Esophagus muscularis mucosa (tissue), 4 donors: ENCODE results near the gene NQO2. TPM values are rescaled to one million over a fixed set of nuclear protein-coding genes. Genes with fewer than 3 reads are reported as not detected.

ENCODE experiments used
- DNase-seq: peaks from one replicate; pipeline ENCODE4 v3.0.0-alpha.2; 2017; ENCODE audit errors: extremely low spot score
- H3K27ac ChIP-seq, 4 donors: fragments of 200-600 bp; sonication (generic); replicated peaks in 1 of 4; 1 replicate in 3 of 4; 2 replicates in 1 of 4; pipeline ENCODE4 v1.5.1; 2016 to 2019; ENCODE audit warnings: mild to moderate bottlenecking in 1 of 4
- H3K27me3 ChIP-seq, 4 donors: fragments of 200-600 bp; sonication (generic); one replicate each; pipeline versions ENCODE4 v1.5.1 to v1.6.0; 2016 to 2019
- H3K36me3 ChIP-seq, 4 donors: fragments of 200-600 bp; sonication (generic); one replicate each; pipeline ENCODE4 v1.5.1; 2016 to 2019
- H3K4me1 ChIP-seq, 4 donors: fragments of 200-600 bp; sonication (generic); one replicate each; pipeline ENCODE4 v1.5.1; 2016 to 2019
- H3K4me3 ChIP-seq, 4 donors: fragments of 200-600 bp; sonication (generic); 1 replicate in 2 of 4; 2 replicates in 2 of 4; pipeline ENCODE4 v1.5.1; 2016 to 2019; ENCODE audit warnings: mild to moderate bottlenecking in 4 of 4, moderate library complexity in 1 of 4
- H3K9me3 ChIP-seq, 4 donors: fragments of 200-600 bp; sonication (generic); 1 replicate in 3 of 4; 2 replicates in 1 of 4; pipeline ENCODE4 v1.5.1; 2016 to 2019
- EP300 ChIP-seq: sonication (generic); formaldehyde crosslinking; IDR thresholded peaks from one replicate; pipeline ENCODE4 v1.6.1; 2017; ENCODE audit warnings: antibody characterized with exemption
- POLR2A ChIP-seq: fragments of 450-650 bp; IDR thresholded peaks from one replicate; pipeline ENCODE4 v1.6.1; 2017; ENCODE audit warnings: antibody characterized with exemption, moderate library complexity, mild to moderate bottlenecking, low read depth
- POLR2AphosphoS5 ChIP-seq, 2 donors: sonication (generic); formaldehyde crosslinking; IDR thresholded peaks; one replicate each; pipeline ENCODE4 v1.6.1; 2017; ENCODE audit warnings: antibody characterized with exemption in 2 of 2
- WGBS: methylation state at CpG from one replicate; pipeline ENCODE4 v1.1.5; 2018; 5-methylcytosine and 5-hydroxymethylcytosine counted together
- intact Hi-C: fragments of 100-400 bp; cut with DNase I; formaldehyde crosslinking; loops from one replicate; pipeline ENCODE4 v1.15.1; 2023
- total RNA-seq, 4 donors: library from RNA; depleted of rRNA; stranded (reverse); fragments of >200 nt; gene quantifications; one replicate each; pipeline versions ENCODE4 v1.1.0 to v1.2.1, GENCODE V29; 2016
- TF ChIP-seq, protein P1 (sequence below), 3 experiments: fragments of 200-600 bp in 2 of 3; fragments of 450-650 bp in 1 of 3; sonication (generic) in 2 of 3; IDR thresholded peaks; one replicate each; pipeline ENCODE4 v1.5.1; 2017 to 2019; ENCODE audit warnings: antibody characterized with exemption in 3 of 3, mild to moderate bottlenecking in 2 of 3, moderate library complexity in 1 of 3

NQO2 gene
- total RNA-seq, 4 donors from 2014 or later, result 22.9 to 31.3 (median 27.2) TPM

DNA sequence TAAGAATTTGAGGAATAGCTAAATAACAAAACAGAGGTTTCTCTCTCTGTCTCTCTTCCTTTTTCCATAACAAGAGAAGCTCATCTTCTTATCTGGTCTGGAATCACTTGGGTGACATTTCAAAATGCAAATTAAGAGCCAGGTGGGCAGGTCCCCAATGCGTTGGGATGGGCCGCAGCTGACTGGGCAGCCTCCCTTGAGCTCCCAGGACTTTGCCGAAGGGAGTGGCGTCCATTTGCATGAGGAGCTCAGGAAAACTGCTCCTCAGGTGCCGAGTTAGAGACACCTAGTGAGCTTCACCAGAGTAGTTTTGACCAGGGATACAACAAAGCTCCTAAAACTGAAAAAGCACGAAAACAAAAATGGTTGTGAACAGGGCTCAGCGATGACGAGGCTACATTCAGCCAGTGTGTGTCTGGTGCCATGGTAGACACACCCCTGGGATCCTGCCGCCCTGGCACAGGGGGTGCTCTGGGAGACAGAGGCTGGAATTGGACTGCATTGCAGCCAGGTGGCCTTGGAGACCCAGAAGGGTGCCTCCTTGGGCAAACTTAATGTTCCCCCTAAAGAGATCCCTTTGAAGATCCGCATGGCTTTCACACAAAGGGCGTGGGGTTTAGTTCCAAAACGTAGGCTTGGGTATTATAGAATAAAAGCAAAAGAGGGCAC, 14.8 kb upstream of the NQO2 start:
- Histone ChIP-seq H3K9me3 (no peaks in the 10 kb centered on the region), H3K27me3 (no peaks in the 10 kb centered on the region), H3K4me1 (peaks cover 36 to 54% (median 47%) of the 10 kb centered on the region in 4 donors), H3K27ac (no peak overlapping the region), H3K36me3 (no peaks in the 10 kb centered on the region), H3K4me3 (no peak overlapping the region)
- intact Hi-C loops, result loop anchor here (5.0 kb wide), 1 partner anchor 143 kb away; the partner anchor contains the start of gene SERPINB1
- TF ChIP-seq, protein P1, sequence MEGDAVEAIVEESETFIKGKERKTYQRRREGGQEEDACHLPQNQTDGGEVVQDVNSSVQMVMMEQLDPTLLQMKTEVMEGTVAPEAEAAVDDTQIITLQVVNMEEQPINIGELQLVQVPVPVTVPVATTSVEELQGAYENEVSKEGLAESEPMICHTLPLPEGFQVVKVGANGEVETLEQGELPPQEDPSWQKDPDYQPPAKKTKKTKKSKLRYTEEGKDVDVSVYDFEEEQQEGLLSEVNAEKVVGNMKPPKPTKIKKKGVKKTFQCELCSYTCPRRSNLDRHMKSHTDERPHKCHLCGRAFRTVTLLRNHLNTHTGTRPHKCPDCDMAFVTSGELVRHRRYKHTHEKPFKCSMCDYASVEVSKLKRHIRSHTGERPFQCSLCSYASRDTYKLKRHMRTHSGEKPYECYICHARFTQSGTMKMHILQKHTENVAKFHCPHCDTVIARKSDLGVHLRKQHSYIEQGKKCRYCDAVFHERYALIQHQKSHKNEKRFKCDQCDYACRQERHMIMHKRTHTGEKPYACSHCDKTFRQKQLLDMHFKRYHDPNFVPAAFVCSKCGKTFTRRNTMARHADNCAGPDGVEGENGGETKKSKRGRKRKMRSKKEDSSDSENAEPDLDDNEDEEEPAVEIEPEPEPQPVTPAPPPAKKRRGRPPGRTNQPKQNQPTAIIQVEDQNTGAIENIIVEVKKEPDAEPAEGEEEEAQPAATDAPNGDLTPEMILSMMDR (IDR thresholded peaks at IDR 0.05), result no peak
- TF ChIP-seq POLR2AphosphoS5 (IDR thresholded peaks at IDR 0.05) (no peak), EP300 (no peak), POLR2A (no peak)
- no peak for DNase-seq
- 94% methylated on average over 12 of the region's 12 CpGs for WGBS

GRCh38 chr6:2986722-2987221, 12.9 kb upstream of the NQO2 start:
- no peak for DNase-seq
- peaks cover 32 to 55% (median 41%) of the 10 kb centered on the region in 4 donors for H3K4me1 ChIP-seq

DNA sequence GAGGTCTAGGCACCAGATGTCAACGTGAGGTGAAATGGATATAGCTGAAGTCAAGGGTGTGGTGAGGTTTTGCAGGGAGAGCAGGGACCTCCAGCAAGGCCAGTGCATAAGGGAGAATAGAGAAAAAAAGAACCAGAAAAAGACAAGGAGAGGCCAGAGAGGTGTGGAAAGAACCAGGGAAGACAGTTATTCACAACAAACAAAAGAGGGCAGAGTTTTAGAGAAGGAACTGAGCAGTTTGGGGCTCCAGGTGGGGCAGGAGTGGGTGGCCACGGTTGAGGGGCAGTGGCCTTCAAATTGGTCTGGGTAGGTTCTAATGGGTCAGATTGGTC, 11.6 kb upstream of the NQO2 start:
- no peak for DNase-seq
- peak overlapping the region; percentile 91 to 99 (median 94) for H3K27ac ChIP-seq
- TF ChIP-seq, protein P1 (IDR thresholded peaks at IDR 0.05), result no peak
- TF ChIP-seq POLR2AphosphoS5 (IDR thresholded peaks at IDR 0.05), result no peak
- no peak for TF ChIP-seq POLR2A
- no peak for TF ChIP-seq EP300
- H3K4me3 ChIP-seq, result peak overlapping the region; percentile 76 to 90 (median 86)
- H3K9me3 ChIP-seq, result no peaks in the 10 kb centered on the region
- intact Hi-C loops, result loop anchor here (1.0 to 5.0 kb wide), 2 partner anchors 36 to 146 kb away; partner anchors contain the start of gene SERPINB1
- H3K36me3 ChIP-seq, result no peaks in the 10 kb centered on the region
- H3K27me3 ChIP-seq, result no peaks in the 10 kb centered on the region
- WGBS, result 17% methylated on average over 2 of the region's 2 CpGs
- peaks cover 20 to 43% (median 31%) of the 10 kb centered on the region in 4 donors for H3K4me1 ChIP-seq

More at GRCh38 chr6:2986722-2987221, 12.9 kb upstream of the NQO2 start:
- intact Hi-C loops, result loop anchor here (5.0 kb wide), 1 partner anchor 144 kb away; the partner anchor contains the start of gene SERPINB1
- H3K27me3 ChIP-seq, result no peaks in the 10 kb centered on the region
- WGBS, result 11% methylated on average over 4 of the region's 4 CpGs
- peak overlapping the region; percentile 91 to 99 (median 94) for H3K27ac ChIP-seq
- no peaks in the 10 kb centered on the region for H3K9me3 ChIP-seq
- TF ChIP-seq EP300 (no peak), POLR2AphosphoS5 (IDR thresholded peaks at IDR 0.05) (peak; percentile 27 to 47)
- H3K4me3 ChIP-seq, result no peak overlapping the region
- no peaks in the 10 kb centered on the region for H3K36me3 ChIP-seq

GRCh38 chr6:2988426-2989331, 11.0 kb upstream of the NQO2 start:
- Histone ChIP-seq H3K4me1 (peaks cover 19 to 40% (median 30%) of the 10 kb centered on the region in 4 donors), H3K4me3 (peak overlapping the region; percentile 76 to 90 (median 86)), H3K36me3 (no peaks in the 10 kb centered on the region), H3K27me3 (no peaks in the 10 kb centered on the region), H3K9me3 (no peaks in the 10 kb centered on the region), H3K27ac (peak overlapping the region; percentile 91 to 99 (median 94))
- DNase-seq, result peak; percentile 98
- WGBS, result 1% methylated on average over 25 of the region's 64 CpGs
- TF ChIP-seq, protein P1 (IDR thresholded peaks at IDR 0.05), result peak; percentile 94 to 99 (median 95)
- peak; percentile 44 for TF ChIP-seq POLR2A
- TF ChIP-seq POLR2AphosphoS5 (IDR thresholded peaks at IDR 0.05), result peak; percentile 73 to 83
- no peak for TF ChIP-seq EP300
- intact Hi-C loops, result loop anchor here (1.0 to 5.0 kb wide), 2 partner anchors 36 to 146 kb away; partner anchors contain the start of gene SERPINB1
